BE2C (cell line): Measurements from ENCODE around the gene LAMA5.

Experiments used
- DNase-seq: peaks from one replicate; pipeline ENCODE4 v3.0.0-alpha.2; 2020
- H3K27me3 ChIP-seq: fragments of 250-450 bp; sonication (Bioruptor Pico); 2 replicates; pipeline ENCODE4 v1.5.1; 2020; ENCODE audit warnings: mild to moderate bottlenecking
- H3K36me3 ChIP-seq: fragments of 250-450 bp; sonication (Bioruptor Pico); 2 replicates; pipeline ENCODE4 v1.5.1; 2020; ENCODE audit warnings: mild to moderate bottlenecking
- H3K4me1 ChIP-seq: fragments of 250-450 bp; sonication (Bioruptor Pico); 2 replicates; pipeline ENCODE4 v1.5.1; 2020
- H3K4me3 ChIP-seq: 2 replicates; pipeline ENCODE4 v1.5.1; 2011; ENCODE audit warnings: low read depth, low read length
- H3K9me3 ChIP-seq: fragments of 250-450 bp; sonication (Bioruptor Pico); 2 replicates; pipeline ENCODE4 v1.5.1; 2020
- TF ChIP-seq, protein P1 (sequence below): IDR thresholded peaks from 2 replicates; pipeline ENCODE4 v1.5.1; 2012; ENCODE audit warnings: mild to moderate bottlenecking, low read depth, low read length

LAMA5 gene

DNA sequence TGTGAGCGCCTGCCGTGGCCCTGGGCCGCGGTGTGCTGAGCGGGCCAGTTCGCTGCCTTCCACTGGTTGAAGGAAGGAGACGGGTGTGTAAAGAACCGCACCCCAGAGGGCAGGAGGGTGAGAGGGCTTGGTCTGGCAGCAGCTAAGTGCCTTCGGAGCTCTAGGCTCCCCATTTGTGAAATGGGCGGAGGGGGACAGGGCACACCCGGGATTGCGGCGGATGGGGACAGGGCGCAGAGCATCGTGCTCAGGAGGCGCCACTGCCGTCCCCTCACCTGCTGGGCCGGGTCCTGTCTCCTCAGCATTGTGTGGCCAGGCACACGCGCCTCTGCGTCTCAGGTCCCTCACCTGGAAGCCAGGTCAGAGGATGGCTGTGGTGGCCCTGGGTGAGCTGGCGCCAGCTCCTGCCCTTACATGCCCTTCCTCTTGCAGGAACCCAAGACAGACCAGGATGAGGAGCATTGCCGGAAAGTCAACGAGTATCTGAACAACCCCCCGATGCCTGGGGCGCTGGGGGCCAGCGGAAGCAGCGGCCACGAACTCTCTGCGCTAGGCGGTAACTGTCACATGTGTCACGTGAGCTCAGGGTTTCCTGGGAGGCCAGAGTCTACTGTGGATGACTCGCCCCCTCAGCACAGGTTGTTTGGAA, 61.2 kb downstream of the LAMA5 start:
- Histone ChIP-seq H3K27me3 (no peaks in the 10 kb centered on the region), H3K4me3 (no peak overlapping the region), H3K9me3 (no peaks in the 10 kb centered on the region), H3K4me1 (no peaks in the 10 kb centered on the region), H3K36me3 (peaks cover 58% of the 10 kb centered on the region)
- DNase-seq: no peak
- TF ChIP-seq, protein P1, sequence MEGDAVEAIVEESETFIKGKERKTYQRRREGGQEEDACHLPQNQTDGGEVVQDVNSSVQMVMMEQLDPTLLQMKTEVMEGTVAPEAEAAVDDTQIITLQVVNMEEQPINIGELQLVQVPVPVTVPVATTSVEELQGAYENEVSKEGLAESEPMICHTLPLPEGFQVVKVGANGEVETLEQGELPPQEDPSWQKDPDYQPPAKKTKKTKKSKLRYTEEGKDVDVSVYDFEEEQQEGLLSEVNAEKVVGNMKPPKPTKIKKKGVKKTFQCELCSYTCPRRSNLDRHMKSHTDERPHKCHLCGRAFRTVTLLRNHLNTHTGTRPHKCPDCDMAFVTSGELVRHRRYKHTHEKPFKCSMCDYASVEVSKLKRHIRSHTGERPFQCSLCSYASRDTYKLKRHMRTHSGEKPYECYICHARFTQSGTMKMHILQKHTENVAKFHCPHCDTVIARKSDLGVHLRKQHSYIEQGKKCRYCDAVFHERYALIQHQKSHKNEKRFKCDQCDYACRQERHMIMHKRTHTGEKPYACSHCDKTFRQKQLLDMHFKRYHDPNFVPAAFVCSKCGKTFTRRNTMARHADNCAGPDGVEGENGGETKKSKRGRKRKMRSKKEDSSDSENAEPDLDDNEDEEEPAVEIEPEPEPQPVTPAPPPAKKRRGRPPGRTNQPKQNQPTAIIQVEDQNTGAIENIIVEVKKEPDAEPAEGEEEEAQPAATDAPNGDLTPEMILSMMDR: no peak

DNA sequence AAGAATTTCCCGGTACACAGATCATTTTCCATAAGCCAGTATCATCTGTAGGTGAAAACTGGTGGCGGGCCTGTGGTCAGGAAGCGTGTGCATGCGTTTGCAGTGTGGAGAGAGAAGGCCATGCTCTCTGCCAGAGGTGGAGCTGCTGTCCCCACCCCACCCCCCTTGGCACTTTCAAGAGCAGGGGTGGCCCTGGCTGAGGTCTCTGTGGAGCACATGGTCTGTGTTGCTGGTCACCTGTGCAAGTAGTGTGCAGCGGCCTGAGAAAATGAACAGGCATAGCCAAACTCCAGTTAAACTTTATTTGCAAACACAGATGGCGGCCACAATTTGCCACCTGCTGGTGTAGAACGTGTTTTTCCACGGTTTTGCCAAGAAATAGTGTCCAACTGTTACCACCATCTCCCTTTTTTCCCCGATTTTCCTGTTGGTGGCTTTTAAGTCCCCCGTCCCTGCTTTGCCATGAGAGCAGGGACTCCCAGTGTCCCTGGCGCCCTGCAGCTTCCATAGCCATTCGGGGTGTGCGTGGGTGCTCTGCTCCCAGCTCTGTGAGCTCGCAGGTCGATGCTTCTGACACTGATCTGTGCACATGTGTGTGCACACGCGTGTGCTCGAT, 61.9 kb downstream of the LAMA5 start:
- no peak for DNase-seq
- H3K4me1 ChIP-seq: no peaks in the 10 kb centered on the region
- TF ChIP-seq, protein P1: no peak
- H3K27me3 ChIP-seq: no peaks in the 10 kb centered on the region
- peak overlapping the region; percentile 93 for H3K4me3 ChIP-seq
- H3K36me3 ChIP-seq: peaks cover 58% of the 10 kb centered on the region
- no peaks in the 10 kb centered on the region for H3K9me3 ChIP-seq

DNA sequence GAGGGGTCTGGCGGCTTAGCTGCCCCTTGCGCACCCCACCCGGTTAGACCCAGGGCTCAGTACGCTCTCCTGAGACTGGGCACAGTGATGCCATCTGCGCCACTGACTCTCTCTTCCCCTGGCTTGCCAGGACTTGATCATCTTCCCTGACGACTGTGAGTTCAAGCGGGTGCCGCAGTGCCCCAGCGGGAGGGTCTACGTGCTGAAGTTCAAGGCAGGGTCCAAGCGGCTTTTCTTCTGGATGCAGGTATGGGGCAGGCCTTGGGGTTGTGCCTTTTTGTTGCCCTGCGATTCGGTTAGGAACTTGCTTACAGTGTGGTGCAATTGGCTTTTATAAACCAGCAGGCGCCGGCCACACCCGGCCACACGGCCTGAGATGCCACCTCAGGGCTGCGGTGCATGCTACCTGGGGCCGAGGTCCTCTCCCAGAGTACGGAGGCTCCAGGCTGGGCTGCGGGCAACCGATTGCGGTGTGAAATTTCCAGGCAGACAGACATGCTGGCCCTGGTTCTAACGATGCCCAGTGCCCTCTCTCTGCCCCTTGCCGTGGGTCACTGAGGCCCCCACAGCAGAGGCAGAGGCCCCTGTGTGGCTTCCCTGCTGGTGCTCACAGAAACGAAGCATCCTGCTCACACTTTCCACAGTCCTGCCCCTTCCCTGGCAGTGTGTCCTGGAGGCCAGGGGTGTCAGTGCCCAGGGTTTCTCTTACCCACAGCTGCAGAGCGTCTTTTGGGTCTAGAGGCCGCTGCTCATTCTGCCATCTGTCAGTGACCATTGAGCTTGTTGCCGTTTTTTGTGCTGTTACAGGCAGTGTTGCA, 62.6 kb downstream of the LAMA5 start:
- TF ChIP-seq, protein P1: no peak
- Histone ChIP-seq H3K4me3 (peak overlapping the region; percentile 93), H3K9me3 (no peaks in the 10 kb centered on the region), H3K4me1 (no peaks in the 10 kb centered on the region), H3K36me3 (peaks cover 58% of the 10 kb centered on the region), H3K27me3 (no peaks in the 10 kb centered on the region)
- no peak for DNase-seq

DNA sequence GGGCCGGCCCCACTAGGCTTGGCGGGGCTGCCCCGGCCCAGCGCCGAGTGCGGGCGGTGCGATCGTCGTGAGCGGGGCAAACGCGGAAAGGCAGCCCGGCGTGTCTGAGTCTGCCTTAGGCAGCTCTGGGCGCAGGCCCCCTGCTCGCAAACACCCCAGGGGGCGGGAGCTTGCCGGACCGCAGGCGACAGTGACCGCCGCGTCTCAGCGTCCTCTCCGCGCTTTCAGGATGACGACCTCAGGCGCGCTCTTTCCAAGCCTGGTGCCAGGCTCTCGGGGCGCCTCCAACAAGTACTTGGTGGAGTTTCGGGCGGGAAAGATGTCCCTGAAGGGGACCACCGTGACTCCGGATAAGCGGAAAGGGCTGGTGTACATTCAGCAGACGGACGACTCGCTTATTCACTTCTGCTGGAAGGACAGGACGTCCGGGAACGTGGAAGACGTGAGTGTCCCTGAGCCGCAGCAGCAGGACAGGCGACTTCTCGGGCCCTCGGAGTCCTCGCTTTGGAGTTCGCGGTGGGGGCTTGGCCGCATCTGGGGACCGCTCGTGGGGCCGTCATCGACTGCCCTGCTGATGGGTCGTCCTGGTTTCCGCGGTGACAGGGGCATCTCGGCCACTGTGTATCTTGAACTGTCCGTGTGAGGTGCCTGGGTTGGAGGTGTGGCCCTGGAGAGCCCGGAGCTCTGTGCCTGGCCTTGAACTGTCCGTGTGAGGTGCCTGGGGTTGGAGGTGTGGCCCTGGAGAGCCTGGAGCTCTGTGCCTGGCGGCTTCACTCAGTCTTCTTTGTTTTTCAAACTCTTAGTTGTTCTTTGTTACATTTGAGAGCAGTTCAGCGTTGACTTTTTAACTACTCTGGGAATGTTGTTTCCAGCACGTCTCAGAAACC, 63.5 kb downstream of the LAMA5 start:
- H3K27me3 ChIP-seq: no peaks in the 10 kb centered on the region
- no peaks in the 10 kb centered on the region for H3K4me1 ChIP-seq
- H3K4me3 ChIP-seq: peak overlapping the region; percentile 93
- peaks cover 51% of the 10 kb centered on the region for H3K36me3 ChIP-seq
- peak; percentile 27 for DNase-seq
- H3K9me3 ChIP-seq: no peaks in the 10 kb centered on the region
- TF ChIP-seq, protein P1: no peak

DNA sequence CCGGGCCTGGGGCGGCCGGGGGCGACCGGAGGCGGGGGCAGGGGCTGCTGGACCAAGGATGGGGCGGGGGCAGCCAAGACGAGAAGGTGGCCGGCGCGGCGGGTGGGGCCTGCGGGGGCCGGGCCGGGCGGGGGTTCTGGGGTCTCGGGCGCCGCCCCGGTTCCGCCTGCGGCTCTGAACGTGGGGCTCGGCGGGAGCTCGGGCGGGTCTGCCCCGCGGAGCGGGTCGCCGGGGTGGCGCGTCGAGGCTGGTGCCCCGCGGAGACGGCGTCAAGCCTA, 64.1 kb downstream of the LAMA5 start:
- TF ChIP-seq, protein P1: no peak
- H3K27me3 ChIP-seq: no peaks in the 10 kb centered on the region
- peaks cover 45% of the 10 kb centered on the region for H3K36me3 ChIP-seq
- H3K9me3 ChIP-seq: no peaks in the 10 kb centered on the region
- H3K4me3 ChIP-seq: peak overlapping the region; percentile 93
- no peak for DNase-seq
- H3K4me1 ChIP-seq: no peaks in the 10 kb centered on the region
